ENCODE results near the gene SENP1. TPM values are rescaled to one million over a fixed set of nuclear protein-coding genes. Genes with fewer than 3 reads are reported as not detected.

The SENP1 gene
- total RNA-seq, 1 experiment from 2014 or later: 17.7 TPM

- Mint-ChIP-seq H3K4me1 (ENCODE audit: low read depth, unreplicated experiment) (no peaks in the 10 kb centered on the region), H3K27ac (ENCODE audit: unreplicated experiment) (no peak overlapping the region), H3K36me3 (ENCODE audit: insufficient read depth, unreplicated experiment) (no peaks in the 10 kb centered on the region), H3K4me3 (ENCODE audit: low read depth, unreplicated experiment) (no peak overlapping the region), H3K9me3 (ENCODE audit: low read depth, unreplicated experiment) (no peaks in the 10 kb centered on the region), H3K27me3 (ENCODE audit: unreplicated experiment) (peaks cover 73% of the 10 kb centered on the region)
- CTCF ChIA-PET: no interaction called here
- TF ChIP-seq CTCF (IDR thresholded peaks at IDR 0.05; ENCODE audit: unreplicated experiment): no peak
- DNase-seq: no peak
- no TSS peak for BruUV-seq (replicated peaks)
- intact Hi-C loops (cut with micrococcal nuclease; ENCODE audit: unreplicated experiment): no loop called here
Observed at GRCh38 chr12:48027183-48028002, 78.5 kb downstream of the SENP1 start.

- CTCF ChIA-PET: no interaction called here
- H3K9me3 Mint-ChIP-seq (ENCODE audit: low read depth, unreplicated experiment): no peaks in the 10 kb centered on the region
Observed at GRCh38 chr12:48026060-48026827, 79.6 kb downstream of the SENP1 start.

GRCh38 chr12:48025281-48025680, 80.6 kb downstream of the SENP1 start:
- CTCF ChIA-PET: no interaction called here
- no TSS peak for BruUV-seq (replicated peaks)
- DNase-seq: no peak
- Mint-ChIP-seq H3K4me3 (ENCODE audit: low read depth, unreplicated experiment) (no peak overlapping the region), H3K27me3 (ENCODE audit: unreplicated experiment) (peaks cover 78% of the 10 kb centered on the region), H3K9me3 (ENCODE audit: low read depth, unreplicated experiment) (no peaks in the 10 kb centered on the region), H3K27ac (ENCODE audit: unreplicated experiment) (no peak overlapping the region), H3K36me3 (ENCODE audit: insufficient read depth, unreplicated experiment) (no peaks in the 10 kb centered on the region), H3K4me1 (ENCODE audit: low read depth, unreplicated experiment) (peaks cover 5% of the 10 kb centered on the region)
- no peak for TF ChIP-seq CTCF (IDR thresholded peaks at IDR 0.05; ENCODE audit: unreplicated experiment)
- intact Hi-C loops (cut with micrococcal nuclease; ENCODE audit: unreplicated experiment): no loop called here

More at GRCh38 chr12:48026060-48026827, 79.6 kb downstream of the SENP1 start:
- Mint-ChIP-seq H3K36me3 (ENCODE audit: insufficient read depth, unreplicated experiment) (no peaks in the 10 kb centered on the region), H3K4me1 (ENCODE audit: low read depth, unreplicated experiment) (peaks cover 5% of the 10 kb centered on the region), H3K27ac (ENCODE audit: unreplicated experiment) (no peak overlapping the region), H3K4me3 (ENCODE audit: low read depth, unreplicated experiment) (no peak overlapping the region), H3K27me3 (ENCODE audit: unreplicated experiment) (peaks cover 79% of the 10 kb centered on the region)
- no TSS peak for BruUV-seq (replicated peaks)
- intact Hi-C loops (cut with micrococcal nuclease; ENCODE audit: unreplicated experiment): no loop called here
- DNase-seq: no peak
- no peak for TF ChIP-seq CTCF (IDR thresholded peaks at IDR 0.05; ENCODE audit: unreplicated experiment)

- BruUV-seq (replicated peaks): no TSS peak
- no peaks in the 10 kb centered on the region for H3K36me3 Mint-ChIP-seq (ENCODE audit: insufficient read depth, unreplicated experiment)
- DNase-seq: no peak
- H3K9me3 Mint-ChIP-seq (ENCODE audit: low read depth, unreplicated experiment): no peaks in the 10 kb centered on the region
- peaks cover 5% of the 10 kb centered on the region for H3K4me1 Mint-ChIP-seq (ENCODE audit: low read depth, unreplicated experiment)
- TF ChIP-seq CTCF (IDR thresholded peaks at IDR 0.05; ENCODE audit: unreplicated experiment): no peak
- no peak overlapping the region for H3K4me3 Mint-ChIP-seq (ENCODE audit: low read depth, unreplicated experiment)
- CTCF ChIA-PET: no interaction called here
- H3K27ac Mint-ChIP-seq (ENCODE audit: unreplicated experiment): no peak overlapping the region
- peaks cover 77% of the 10 kb centered on the region for H3K27me3 Mint-ChIP-seq (ENCODE audit: unreplicated experiment)
- intact Hi-C loops (cut with micrococcal nuclease; ENCODE audit: unreplicated experiment): no loop called here
Observed at GRCh38 chr12:48024735-48025134, 81.1 kb downstream of the SENP1 start.
